Activated naive CD8-positive, alpha-beta T cell treated with anti-CD3 and anti-CD28 coated beads for 36 hours (primary cell): Measurements from ENCODE around the gene RAB11FIP2. TPM values are rescaled to one million over a fixed set of nuclear protein-coding genes. Genes with fewer than 3 reads are reported as not detected.

Experiments
- DNase-seq: peaks from one replicate; pipeline ENCODE4 v3.0.0; 2021
- H3K27ac Mint-ChIP-seq: one replicate; pipeline ENCODE4 v1.8.0; 2022; ENCODE audit warnings: mild to moderate bottlenecking, moderate library complexity, mixed read lengths
- H3K27me3 Mint-ChIP-seq: one replicate; pipeline ENCODE4 v1.8.0; 2022; ENCODE audit warnings: mild to moderate bottlenecking, mixed read lengths
- H3K36me3 Mint-ChIP-seq: one replicate; pipeline ENCODE4 v1.8.0; 2021; ENCODE audit warnings: mild to moderate bottlenecking, mixed read lengths
- H3K4me1 Mint-ChIP-seq: one replicate; pipeline ENCODE4 v1.8.0; 2021; ENCODE audit warnings: mixed read lengths
- H3K4me3 Mint-ChIP-seq: one replicate; pipeline ENCODE4 v1.8.0; 2022; ENCODE audit warnings: mild to moderate bottlenecking, moderate library complexity, mixed read lengths
- H3K9me3 Mint-ChIP-seq: one replicate; pipeline ENCODE4 v1.8.0; 2022; ENCODE audit warnings: mixed read lengths
- total RNA-seq, 2 experiments: library from RNA; stranded (reverse); gene quantifications; one replicate each; pipeline ENCODE4 v1.2.3, GENCODE V29; 2021

RAB11FIP2 gene
- total RNA-seq, 2 experiments from 2014 or later: 8.5 to 9.9 TPM

DNA sequence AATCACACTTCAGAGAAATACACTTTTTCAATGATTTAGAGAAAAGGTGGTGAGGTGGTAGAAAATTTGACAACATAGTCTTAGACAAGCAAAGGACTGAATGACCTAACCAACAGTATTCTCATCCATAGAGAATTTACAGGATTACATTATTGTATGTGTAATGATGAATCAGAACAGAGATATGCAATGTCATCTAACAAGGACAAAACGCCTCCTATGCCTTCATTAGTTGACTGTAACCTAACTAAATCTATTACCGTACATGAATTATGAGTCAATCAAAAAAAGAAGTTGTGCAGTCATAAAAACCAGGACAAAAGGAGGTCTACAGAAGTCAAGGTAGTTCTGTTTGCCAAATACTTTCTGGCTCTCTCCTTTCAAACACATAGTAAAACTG lies 66.5 kb downstream of the RAB11FIP2 start:
- H3K4me1 Mint-ChIP-seq: no peaks in the 10 kb centered on the region
- no peaks in the 10 kb centered on the region for H3K9me3 Mint-ChIP-seq
- peaks cover 2% of the 10 kb centered on the region for H3K36me3 Mint-ChIP-seq
- H3K4me3 Mint-ChIP-seq: no peak overlapping the region
- H3K27me3 Mint-ChIP-seq: peaks cover 3% of the 10 kb centered on the region
- no peak for DNase-seq
- no peak overlapping the region for H3K27ac Mint-ChIP-seq

DNA sequence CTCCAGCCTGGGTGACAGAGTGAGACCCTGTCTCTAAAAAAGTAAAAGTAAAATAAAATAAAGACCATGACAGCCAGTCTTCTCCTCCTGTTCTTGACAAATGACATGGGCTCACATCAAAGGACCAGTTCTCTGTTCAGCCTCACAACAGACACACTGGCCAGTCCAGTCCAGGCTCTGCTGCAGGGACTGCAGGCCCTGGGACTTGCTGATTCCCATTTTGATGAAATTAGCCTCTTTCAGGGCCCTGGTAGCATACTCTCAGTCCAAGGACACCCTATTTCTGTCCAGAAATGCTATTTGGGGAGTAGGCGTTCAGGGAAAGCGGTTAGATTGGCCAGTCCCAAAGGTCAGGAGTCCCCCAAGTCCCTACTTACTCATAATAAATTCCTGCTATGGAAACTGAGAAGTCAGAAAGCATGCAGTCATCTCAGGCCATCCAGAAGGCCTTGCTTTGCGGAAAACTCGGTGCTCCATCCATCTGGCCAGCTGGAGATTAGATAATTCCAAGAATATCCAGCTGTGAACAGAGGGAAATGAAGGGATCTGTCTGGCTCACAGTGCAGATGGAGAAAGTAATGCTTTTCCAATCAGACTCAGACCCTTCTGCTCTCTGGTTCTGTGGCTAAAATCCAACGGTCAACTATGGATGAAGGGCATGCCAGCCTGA lies 74.4 kb downstream of the RAB11FIP2 start:
- Mint-ChIP-seq H3K4me1 (no peaks in the 10 kb centered on the region), H3K36me3 (no peaks in the 10 kb centered on the region), H3K27me3 (peaks cover 3% of the 10 kb centered on the region), H3K9me3 (no peaks in the 10 kb centered on the region), H3K4me3 (no peak overlapping the region), H3K27ac (no peak overlapping the region)
- no peak for DNase-seq

DNA sequence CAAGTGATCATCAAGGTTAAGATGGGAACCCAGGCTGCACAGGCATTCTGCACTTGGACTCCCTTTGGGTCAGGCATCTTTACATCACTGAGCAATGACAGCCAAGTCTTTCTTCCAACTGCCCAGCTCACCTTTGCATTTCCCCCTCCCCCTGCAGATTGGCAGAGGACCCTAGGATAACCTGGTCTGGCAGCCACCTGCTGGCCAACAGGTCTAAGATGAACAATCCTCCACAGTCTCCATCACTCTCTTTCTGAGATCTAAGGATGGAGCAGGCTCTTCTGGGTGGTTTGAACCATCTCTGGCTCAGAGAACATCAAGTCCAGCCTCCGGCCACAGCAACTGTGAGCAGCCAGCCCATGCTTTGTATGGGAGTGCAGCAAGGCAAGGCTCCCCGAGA lies 75.8 kb downstream of the RAB11FIP2 start:
- no peak for DNase-seq
- Mint-ChIP-seq H3K4me1 (no peaks in the 10 kb centered on the region), H3K9me3 (no peaks in the 10 kb centered on the region), H3K27ac (no peak overlapping the region), H3K4me3 (no peak overlapping the region), H3K36me3 (no peaks in the 10 kb centered on the region), H3K27me3 (peaks cover 3% of the 10 kb centered on the region)

DNA sequence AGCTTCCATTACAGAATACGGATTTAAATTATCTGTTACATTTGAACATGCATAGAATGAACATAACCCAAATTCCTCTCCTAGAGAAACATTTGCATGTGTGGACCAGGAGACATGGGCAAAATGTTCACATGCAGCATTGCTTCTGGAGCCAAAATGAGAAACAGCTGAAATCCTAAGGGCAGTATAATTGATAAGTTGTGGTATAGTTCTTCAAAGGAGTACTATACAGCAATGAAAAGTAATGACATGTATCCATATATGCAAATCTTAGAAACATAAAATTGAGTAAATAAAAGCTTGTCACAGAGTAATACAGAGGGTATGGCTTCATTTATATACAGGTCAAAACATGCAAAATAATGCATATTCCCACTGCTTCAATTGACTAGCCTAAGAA lies 77.1 kb downstream of the RAB11FIP2 start:
- Mint-ChIP-seq H3K27ac (no peak overlapping the region), H3K9me3 (no peaks in the 10 kb centered on the region), H3K4me3 (no peak overlapping the region), H3K36me3 (no peaks in the 10 kb centered on the region), H3K27me3 (no peaks in the 10 kb centered on the region), H3K4me1 (no peaks in the 10 kb centered on the region)
- no peak for DNase-seq

DNA sequence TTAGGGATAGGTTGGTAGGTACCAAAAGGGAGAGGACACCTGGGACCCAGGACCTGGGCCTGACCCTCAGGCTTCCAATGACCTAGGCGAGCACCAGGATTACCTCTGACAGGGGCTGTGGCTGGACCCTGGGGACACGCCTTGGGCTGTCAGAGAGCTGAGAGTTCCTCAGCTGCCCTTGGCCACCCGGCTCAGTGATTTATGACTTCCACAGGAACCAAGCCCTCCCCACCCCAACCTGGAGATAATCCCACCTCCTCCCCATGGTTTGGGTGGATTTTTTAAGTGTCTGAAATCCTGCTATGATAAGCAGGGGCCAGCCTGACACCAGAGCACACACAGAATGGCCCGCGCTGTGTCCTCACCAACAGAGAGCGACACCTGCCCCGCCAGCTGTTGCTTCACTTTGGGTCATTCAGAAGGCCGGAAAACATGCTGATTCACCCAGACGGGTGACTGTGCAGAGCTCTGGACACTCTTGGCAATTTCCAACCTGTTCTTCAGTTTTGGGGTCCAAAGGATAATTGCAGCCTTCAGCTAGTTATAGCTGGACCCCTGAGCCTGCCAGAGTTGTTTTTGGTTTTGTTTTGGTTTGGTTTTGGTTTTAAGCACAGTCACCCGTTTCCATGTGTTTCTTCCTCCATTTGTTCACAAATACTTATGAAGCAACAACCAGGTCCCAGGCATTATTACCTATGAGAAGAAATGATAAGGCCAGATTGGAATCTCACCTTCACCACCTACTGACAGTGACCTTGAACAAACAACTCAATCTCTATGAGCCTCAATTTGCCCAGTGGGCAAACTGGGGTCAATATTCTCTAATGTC lies 78.2 kb downstream of the RAB11FIP2 start:
- H3K4me1 Mint-ChIP-seq: no peaks in the 10 kb centered on the region
- no peak for DNase-seq
- no peak overlapping the region for H3K4me3 Mint-ChIP-seq
- H3K9me3 Mint-ChIP-seq: no peaks in the 10 kb centered on the region
- no peaks in the 10 kb centered on the region for H3K36me3 Mint-ChIP-seq
- peaks cover 7% of the 10 kb centered on the region for H3K27me3 Mint-ChIP-seq
- no peak overlapping the region for H3K27ac Mint-ChIP-seq

DNA sequence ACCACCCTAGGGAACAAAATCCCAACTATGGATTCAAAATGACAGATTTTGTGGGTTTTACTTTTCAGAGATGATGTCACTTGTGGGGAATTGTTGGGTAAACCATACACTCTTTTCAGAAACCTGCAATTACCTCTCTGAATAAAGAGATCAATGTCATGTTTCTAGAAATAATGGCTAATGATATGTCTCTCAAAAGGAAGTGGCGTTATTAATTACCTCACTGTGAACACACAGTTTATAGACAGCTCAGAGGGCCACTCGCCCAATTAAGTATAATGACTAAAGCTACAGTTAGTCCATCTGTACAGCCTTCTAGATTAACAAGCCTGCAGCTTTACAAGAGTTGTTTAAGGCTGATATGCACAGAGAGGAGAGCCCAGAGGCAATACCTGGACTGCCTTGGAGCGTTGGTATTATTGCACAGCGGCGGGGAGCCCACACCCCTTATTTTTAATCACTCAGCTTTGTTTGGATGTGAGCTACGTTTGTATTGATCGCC lies 79.5 kb downstream of the RAB11FIP2 start:
- Mint-ChIP-seq H3K27ac (no peak overlapping the region), H3K36me3 (no peaks in the 10 kb centered on the region), H3K4me3 (no peak overlapping the region)

DNA sequence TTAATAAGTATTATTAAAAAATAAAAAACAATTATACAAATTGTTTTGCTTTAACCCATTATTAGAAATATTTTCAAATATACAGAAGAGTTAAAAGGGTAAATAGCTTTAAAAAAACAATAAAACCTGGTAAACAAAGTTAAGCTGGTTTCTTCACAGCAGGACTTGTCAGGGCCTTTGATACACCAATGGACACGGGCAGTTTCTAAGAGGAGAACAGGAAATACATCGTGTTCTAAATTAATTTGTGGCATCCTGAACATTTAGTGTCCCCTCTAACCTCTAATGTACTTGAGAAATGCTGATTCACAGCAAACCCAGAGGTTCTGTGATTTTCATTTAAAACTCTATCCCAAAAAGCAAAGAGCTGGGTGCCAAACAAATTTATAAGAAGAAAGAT lies 80.8 kb downstream of the RAB11FIP2 start:
- Mint-ChIP-seq H3K27ac (no peak overlapping the region), H3K36me3 (no peaks in the 10 kb centered on the region), H3K27me3 (peaks cover 16% of the 10 kb centered on the region), H3K4me1 (no peaks in the 10 kb centered on the region), H3K9me3 (no peaks in the 10 kb centered on the region), H3K4me3 (no peak overlapping the region)
- DNase-seq: no peak

More for the DNA sequence above, 79.5 kb downstream of the RAB11FIP2 start:
- H3K9me3 Mint-ChIP-seq: no peaks in the 10 kb centered on the region
- H3K27me3 Mint-ChIP-seq: peaks cover 10% of the 10 kb centered on the region
- no peaks in the 10 kb centered on the region for H3K4me1 Mint-ChIP-seq
- DNase-seq: no peak

DNA sequence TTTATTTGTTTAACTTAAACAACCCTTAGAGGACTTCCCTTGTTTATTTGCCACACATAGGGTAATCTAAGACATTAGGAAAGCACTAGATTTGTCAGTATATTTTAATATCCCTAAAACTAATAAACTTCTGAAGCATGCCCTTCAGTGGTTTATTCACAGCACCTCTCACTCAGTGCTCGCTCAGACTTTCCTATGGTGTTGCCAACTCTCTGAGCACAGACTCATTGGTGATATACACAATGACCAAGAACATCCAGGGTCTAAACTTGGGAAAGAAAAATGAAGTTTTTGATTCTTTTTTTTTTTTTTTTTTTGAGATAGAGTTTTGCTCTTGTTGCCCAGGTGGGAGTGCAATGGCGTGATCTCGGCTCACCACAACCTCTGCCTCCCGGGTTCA lies 82.2 kb downstream of the RAB11FIP2 start:
- Mint-ChIP-seq H3K9me3 (no peaks in the 10 kb centered on the region), H3K27ac (no peak overlapping the region), H3K4me3 (no peak overlapping the region), H3K4me1 (no peaks in the 10 kb centered on the region), H3K27me3 (peaks cover 18% of the 10 kb centered on the region), H3K36me3 (no peaks in the 10 kb centered on the region)
- no peak for DNase-seq

DNA sequence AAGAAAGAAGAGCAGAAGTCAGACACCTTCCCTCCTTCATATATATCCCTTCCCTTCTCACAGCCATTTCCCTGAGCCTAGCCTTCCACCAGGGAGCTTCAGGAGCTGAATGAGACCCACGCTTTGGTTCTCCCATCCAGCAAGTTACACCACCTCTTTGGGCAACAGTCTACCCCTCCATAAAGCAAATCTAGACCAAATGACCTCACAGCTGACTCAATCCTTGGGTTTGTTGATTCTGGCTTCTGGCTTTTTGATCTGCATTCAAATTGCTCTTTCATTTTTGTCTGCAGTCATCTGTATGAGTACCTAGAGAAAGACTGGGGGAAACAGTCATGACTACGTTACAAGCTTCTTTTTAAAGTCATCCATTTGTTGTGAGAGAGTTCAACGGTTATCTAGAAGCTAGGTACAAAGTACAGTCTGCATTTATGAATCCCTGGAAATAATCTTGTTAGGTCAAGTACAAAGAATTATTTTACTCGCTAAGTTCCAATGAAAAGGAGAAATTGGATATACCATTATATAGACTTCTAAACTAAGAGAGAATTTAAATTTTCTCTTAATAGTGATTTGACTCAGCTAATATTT lies 86.3 kb downstream of the RAB11FIP2 start:
- Mint-ChIP-seq H3K4me3 (no peak overlapping the region), H3K9me3 (no peaks in the 10 kb centered on the region), H3K4me1 (no peaks in the 10 kb centered on the region), H3K27me3 (peaks cover 27% of the 10 kb centered on the region), H3K36me3 (no peaks in the 10 kb centered on the region), H3K27ac (no peak overlapping the region)
- no peak for DNase-seq

DNA sequence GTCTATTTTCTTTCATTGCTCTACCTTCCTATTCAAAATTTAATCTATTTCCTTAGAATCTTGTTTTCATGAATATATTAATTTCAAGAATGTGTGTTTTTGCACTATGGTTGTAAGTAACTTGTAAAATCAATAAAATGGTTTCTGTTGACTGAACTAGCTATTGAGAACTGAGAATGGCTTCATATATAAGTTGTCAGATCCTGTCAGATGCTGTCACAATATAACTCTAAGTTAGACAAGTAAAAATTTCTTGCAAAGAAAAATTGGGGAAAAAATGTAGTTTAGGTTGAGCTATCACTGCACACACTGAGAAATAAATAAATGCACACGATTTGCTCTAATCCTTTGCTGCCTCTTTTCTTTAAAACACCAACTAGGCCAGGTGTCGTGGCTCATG lies 89.8 kb downstream of the RAB11FIP2 start:
- Mint-ChIP-seq H3K36me3 (no peaks in the 10 kb centered on the region), H3K4me3 (no peak overlapping the region), H3K4me1 (no peaks in the 10 kb centered on the region), H3K9me3 (no peaks in the 10 kb centered on the region), H3K27ac (no peak overlapping the region), H3K27me3 (peaks cover 24% of the 10 kb centered on the region)
- DNase-seq: no peak

DNA sequence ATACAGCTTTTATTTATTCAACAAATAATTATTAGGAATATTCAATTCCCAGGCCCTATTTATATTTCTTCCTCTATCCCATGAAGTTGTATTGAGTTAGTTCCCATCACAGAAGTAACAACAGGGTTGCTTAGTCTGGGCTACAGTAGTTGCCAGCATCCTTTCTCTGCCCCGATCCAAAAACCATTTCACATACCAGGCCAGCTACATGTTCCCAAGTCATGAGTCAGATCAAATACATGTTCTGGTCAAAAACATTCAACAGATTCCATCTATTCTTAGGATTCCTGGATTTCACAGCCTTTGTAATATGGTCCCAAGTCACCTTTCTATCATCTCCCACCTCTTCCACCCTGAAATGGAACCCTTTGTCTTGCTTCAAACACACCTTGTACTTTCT lies 91.6 kb downstream of the RAB11FIP2 start:
- Mint-ChIP-seq H3K27me3 (peaks cover 18% of the 10 kb centered on the region), H3K4me1 (no peaks in the 10 kb centered on the region), H3K9me3 (no peaks in the 10 kb centered on the region), H3K36me3 (no peaks in the 10 kb centered on the region), H3K27ac (no peak overlapping the region), H3K4me3 (no peak overlapping the region)
- DNase-seq: no peak
